Stimulated activated naive CD4-positive, alpha-beta T cell (primary cell): ENCODE results near the gene RYR3.

Experiments used
- DNase-seq, 6 experiments: peaks; one replicate each; lab custom pipeline; 2025; lab: John Stamatoyannopoulos, UW

Gene RYR3

GRCh38 chr15:33882921-33883320 lies 572.2 kb downstream of the RYR3 start:
- DNase-seq = no peak

DNA sequence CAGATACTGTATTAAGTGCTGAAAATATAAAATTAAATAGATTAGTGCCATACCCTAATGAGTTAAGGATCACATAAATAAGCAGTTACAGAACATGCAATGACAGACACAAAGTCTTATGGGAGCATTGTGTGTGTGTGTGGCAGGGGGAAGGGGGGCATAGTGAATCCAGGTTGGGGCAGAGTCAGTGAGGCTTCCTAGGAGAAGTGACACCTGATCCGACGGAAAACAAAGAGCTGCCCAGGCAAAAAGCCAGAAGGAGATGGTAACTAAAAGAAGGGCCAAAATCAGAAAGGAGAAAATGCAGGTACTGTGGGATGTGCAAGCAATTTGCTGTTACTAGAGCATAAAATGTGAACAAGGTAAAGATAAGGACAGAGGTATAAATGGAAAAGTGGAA lies 577.4 kb downstream of the RYR3 start:
- DNase-seq = no peak

- no peak for DNase-seq
Observed at GRCh38 chr15:33894193-33894592, 583.4 kb downstream of the RYR3 start.

GRCh38 chr15:33902043-33902442 lies 591.3 kb downstream of the RYR3 start:
- DNase-seq = no peak

- DNase-seq = no peak
Observed at GRCh38 chr15:33903661-33904060, 592.9 kb downstream of the RYR3 start.

- DNase-seq = no peak
Observed at GRCh38 chr15:33907326-33907725, 596.6 kb downstream of the RYR3 start.

GRCh38 chr15:33908406-33908805 lies 597.6 kb downstream of the RYR3 start:
- no peak for DNase-seq

- no peak for DNase-seq
Observed at GRCh38 chr15:33910741-33911140, 600.0 kb downstream of the RYR3 start.

- no peak for DNase-seq
Observed at GRCh38 chr15:33912326-33912725, 601.6 kb downstream of the RYR3 start.

- no peak for DNase-seq
Observed at GRCh38 chr15:33913459-33913858, 602.7 kb downstream of the RYR3 start.
